Erythroblast (primary cell): ENCODE measurements around the gene DLK2.

Experiments
- GATA1 ChIP-seq: IDR thresholded peaks from 2 replicates; pipeline ENCODE4 v1.6.1; 2011; ENCODE audit warnings: low read depth, mild to moderate bottlenecking, control low read depth, low read length, moderate library complexity
- POLR2A ChIP-seq: IDR thresholded peaks from 2 replicates; pipeline ENCODE4 v1.6.1; 2011; ENCODE audit warnings: mild to moderate bottlenecking, low read length

DNA sequence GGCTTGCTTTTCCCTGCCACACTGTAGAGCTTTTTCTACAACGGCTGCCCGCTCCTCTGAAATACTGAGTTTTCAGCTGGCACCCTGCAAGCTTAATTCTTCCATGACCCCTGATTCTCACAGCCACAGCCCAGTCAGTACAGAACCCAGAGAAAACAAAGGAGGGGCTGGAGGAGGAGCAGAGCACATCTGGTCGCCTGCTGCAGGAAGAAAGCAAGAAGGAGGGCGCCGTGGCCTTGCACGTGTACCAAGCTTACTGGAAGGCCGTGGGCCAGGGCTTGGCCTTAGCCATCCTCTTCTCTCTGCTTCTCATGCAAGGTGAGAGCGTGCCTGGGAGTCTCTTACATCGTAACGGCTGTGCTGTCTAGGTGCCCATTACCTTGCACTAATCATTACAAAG is 11.3 kb downstream of the DLK2 start:
- no peak for TF ChIP-seq POLR2A
- no peak for TF ChIP-seq GATA1
